ENCODE data around the gene AANAT. TPM values are rescaled to one million over a fixed set of nuclear protein-coding genes. Genes with fewer than 3 reads are reported as not detected.

Gene AANAT
- total and polyA plus RNA-seq, 11 donors = 0.19 TPM; not detected in 10

DNA sequence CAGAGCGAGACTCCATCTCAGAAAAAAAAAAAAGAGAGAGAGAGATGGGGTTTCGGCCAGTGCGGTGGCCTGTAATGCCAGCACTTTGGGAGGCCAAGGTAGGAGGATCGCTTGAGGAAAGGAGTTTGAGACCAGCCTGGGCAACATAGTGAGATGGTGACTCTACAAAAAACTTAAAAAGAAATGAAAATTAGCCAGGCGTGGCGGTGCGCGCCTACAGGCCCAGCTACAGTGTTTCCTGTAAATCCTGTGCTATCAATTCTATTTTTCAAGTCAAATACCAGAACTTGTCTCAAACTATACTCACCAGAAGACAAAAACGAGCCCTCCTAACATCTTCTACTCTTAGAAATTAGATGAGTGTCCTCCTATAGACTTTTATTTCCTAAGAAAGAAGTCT, 33.7 kb upstream of the AANAT start:
- Histone ChIP-seq H3K27ac (peak overlapping the region in 1 of 12 donors; percentile 34), H3K4me1 (peaks cover 0 to 72% (median 31%) of the 10 kb centered on the region in 12 donors), H3K36me3 (no peaks in the 10 kb centered on the region), H3K4me3 (no peak overlapping the region), H3K27me3 (no peaks in the 10 kb centered on the region), H3K9me3 (no peaks in the 10 kb centered on the region)
- ATAC-seq (no peak), DNase-seq (no peak)
- WGBS, 4 donors = 92 to 99% (median 96%) methylated on average over 9 of the region's 9 CpGs
- intact Hi-C loops (cut with DNase I) = no loop called here
- TF ChIP-seq CTCF (IDR thresholded peaks at IDR 0.05) (no peak), POLR2A (IDR thresholded peaks at IDR 0.05) (no peak)

DNA sequence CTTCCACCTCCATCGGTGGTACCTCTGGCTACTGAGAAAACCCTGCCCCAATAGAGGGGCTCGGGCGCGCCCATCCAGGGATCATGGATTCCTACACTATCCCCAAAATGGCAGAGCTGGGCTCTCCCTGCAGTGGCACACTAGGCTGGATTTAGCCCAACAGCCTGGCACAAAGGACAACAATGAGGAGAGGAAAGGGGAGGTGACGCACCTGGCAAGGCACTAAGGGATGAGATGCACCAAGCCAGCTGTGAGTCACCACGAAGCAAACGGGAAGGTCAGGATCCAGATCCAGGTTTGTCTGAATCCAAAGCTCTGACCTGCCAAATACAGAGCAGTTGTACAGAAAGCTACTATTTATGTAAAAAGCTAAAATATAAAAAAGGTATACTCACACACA, 32.5 kb upstream of the AANAT start:
- no peak overlapping the region for H3K4me3 ChIP-seq
- no peaks in the 10 kb centered on the region for H3K9me3 ChIP-seq
- WGBS, 4 donors = 74 to 79% (median 79%) methylated on average over 7 of the region's 7 CpGs
- intact Hi-C loops (cut with DNase I) = no loop called here
- DNase-seq = peak in 1 of 5 donors; percentile 79
- peaks cover 0 to 72% (median 35%) of the 10 kb centered on the region in 12 donors for H3K4me1 ChIP-seq
- no peaks in the 10 kb centered on the region for H3K27me3 ChIP-seq
- TF ChIP-seq POLR2A (IDR thresholded peaks at IDR 0.05) (no peak), CTCF (IDR thresholded peaks at IDR 0.05) (no peak)
- peak overlapping the region in 3 of 12 donors; percentile 8 to 54 (median 34) for H3K27ac ChIP-seq
- no peaks in the 10 kb centered on the region for H3K36me3 ChIP-seq
- ATAC-seq = peak in 3 of 4 donors; percentile 33 to 74 (median 63)

DNA sequence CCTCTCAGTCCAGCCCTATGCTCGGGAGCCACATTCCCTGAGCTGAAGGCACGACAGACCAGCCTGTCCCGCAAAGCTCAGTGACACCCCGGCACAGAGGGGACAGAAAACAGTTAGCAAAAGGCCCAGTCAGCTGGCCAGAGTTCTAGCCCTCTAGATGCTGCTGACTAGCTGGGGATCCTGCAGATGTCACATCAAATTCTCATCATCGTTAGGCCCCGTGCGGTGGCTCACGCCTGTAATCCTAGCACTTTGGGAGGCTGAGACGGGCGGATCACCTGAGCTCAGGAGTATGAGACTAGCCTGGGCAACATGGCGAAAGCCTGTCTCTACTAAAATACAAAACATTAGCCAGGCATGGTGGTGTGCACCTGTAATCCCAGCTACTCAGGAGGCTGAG, 31.7 kb upstream of the AANAT start:
- DNase-seq (no peak), ATAC-seq (peak in 1 of 4 donors; percentile 9)
- TF ChIP-seq POLR2A (IDR thresholded peaks at IDR 0.05) (no peak), CTCF (IDR thresholded peaks at IDR 0.05) (no peak)
- Histone ChIP-seq H3K27ac (peak overlapping the region in 2 of 12 donors; percentile 18 to 34), H3K9me3 (no peaks in the 10 kb centered on the region), H3K4me1 (peaks cover 0 to 73% (median 40%) of the 10 kb centered on the region in 12 donors), H3K36me3 (no peaks in the 10 kb centered on the region), H3K27me3 (no peaks in the 10 kb centered on the region), H3K4me3 (no peak overlapping the region)
- WGBS, 4 donors = 86 to 92% (median 89%) methylated on average over 7 to 11 of the region's 11 CpGs
- intact Hi-C loops (cut with DNase I) = no loop called here

GRCh38 chr17:76437467-76438402, 29.7 kb upstream of the AANAT start:
- ATAC-seq (no peak), DNase-seq (no peak)
- 71 to 76% (median 73%) methylated on average over 13 of the region's 13 CpGs for WGBS, 4 donors
- intact Hi-C loops (cut with DNase I) = no loop called here
- TF ChIP-seq POLR2A (IDR thresholded peaks at IDR 0.05) (no peak), CTCF (IDR thresholded peaks at IDR 0.05) (no peak)
- Histone ChIP-seq H3K36me3 (no peaks in the 10 kb centered on the region), H3K4me1 (peaks cover 0 to 72% (median 34%) of the 10 kb centered on the region in 12 donors), H3K27me3 (no peaks in the 10 kb centered on the region), H3K27ac (peak overlapping the region in 1 of 12 donors; percentile 30), H3K9me3 (no peaks in the 10 kb centered on the region), H3K4me3 (no peak overlapping the region)
